ENCODE measurements around the gene IPO7. TPM values are rescaled to one million over a fixed set of nuclear protein-coding genes. Genes with fewer than 3 reads are reported as not detected.
A peak's percentile ranks its signal among the peaks of the same experiment; 100 is the strongest.

Gene IPO7
- total and polyA plus RNA-seq, 2 of the 13 experiments (the other 11 are each of a cell fraction or from before 2014, with no cell fraction given): 59.4 to 98.4 TPM

- TF ChIP-seq ZNF136 (CRISPR knock-in tag; IDR thresholded peaks at IDR 0.05; ENCODE audit: low read depth) (0 out of 2 replicates have a peak, but pooled peaks have one; percentile 84), CCDC6 (CRISPR knock-in tag; IDR thresholded peaks at IDR 0.05) (peak; percentile 97), ZNF20 (CRISPR knock-in tag; IDR thresholded peaks at IDR 0.05) (no peak), TRIM22 (IDR thresholded peaks at IDR 0.05) (no peak), ZEB1 (IDR thresholded peaks at IDR 0.05; ENCODE audit: insufficient replicate concordance, low read depth) (no peak), ZNF775 (CRISPR knock-in tag; IDR thresholded peaks at IDR 0.05; ENCODE audit: borderline replicate concordance) (no peak), FOSL1 (CRISPR knock-in tag; IDR thresholded peaks at IDR 0.05; ENCODE audit: borderline replicate concordance) (peak; percentile 88), ZNF543 (CRISPR knock-in tag; IDR thresholded peaks at IDR 0.05) (peak; percentile 86; the same call in 1 of the 2 replicates), CSRNP1 (CRISPR knock-in tag; IDR thresholded peaks at IDR 0.05) (peak; percentile 74; the same call in 1 of the 2 replicates), REXO4 (CRISPR knock-in tag; IDR thresholded peaks at IDR 0.05; ENCODE audit: borderline replicate concordance) (no peak), PBX3 (CRISPR knock-in tag; IDR thresholded peaks at IDR 0.05; ENCODE audit: borderline replicate concordance) (no peak), ZNF564 (CRISPR knock-in tag; IDR thresholded peaks at IDR 0.05) (peak; percentile 84), TFE3 (CRISPR knock-in tag; IDR thresholded peaks at IDR 0.05) (peak; percentile 64; the same call in 1 of the 2 replicates), CC2D1A (CRISPR knock-in tag; IDR thresholded peaks at IDR 0.05) (no peak), RXRA (CRISPR knock-in tag; IDR thresholded peaks at IDR 0.05) (peak; percentile 88), THYN1 (CRISPR knock-in tag; IDR thresholded peaks at IDR 0.05; ENCODE audit: borderline replicate concordance, low read depth) (peak; percentile 93; the same call in 1 of the 2 replicates), MEIS1 (CRISPR knock-in tag; IDR thresholded peaks at IDR 0.05; ENCODE audit: borderline replicate concordance) (peak; percentile 43; the same call in 1 of the 2 replicates)
Measured at GRCh38 chr11:9363954-9364912, 20.2 kb upstream of the IPO7 start (continued).

Data from HepG2 (cell line).